NCI-H2081 (cell line): ENCODE results near the gene OST4.
A peak's percentile ranks its signal among the peaks of the same experiment; 100 is the strongest.

ENCODE experiments used
- DNase-seq, 2 experiments: peaks; one replicate each; lab custom pipeline; 2025; lab: John Stamatoyannopoulos, UW

Gene OST4

DNA sequence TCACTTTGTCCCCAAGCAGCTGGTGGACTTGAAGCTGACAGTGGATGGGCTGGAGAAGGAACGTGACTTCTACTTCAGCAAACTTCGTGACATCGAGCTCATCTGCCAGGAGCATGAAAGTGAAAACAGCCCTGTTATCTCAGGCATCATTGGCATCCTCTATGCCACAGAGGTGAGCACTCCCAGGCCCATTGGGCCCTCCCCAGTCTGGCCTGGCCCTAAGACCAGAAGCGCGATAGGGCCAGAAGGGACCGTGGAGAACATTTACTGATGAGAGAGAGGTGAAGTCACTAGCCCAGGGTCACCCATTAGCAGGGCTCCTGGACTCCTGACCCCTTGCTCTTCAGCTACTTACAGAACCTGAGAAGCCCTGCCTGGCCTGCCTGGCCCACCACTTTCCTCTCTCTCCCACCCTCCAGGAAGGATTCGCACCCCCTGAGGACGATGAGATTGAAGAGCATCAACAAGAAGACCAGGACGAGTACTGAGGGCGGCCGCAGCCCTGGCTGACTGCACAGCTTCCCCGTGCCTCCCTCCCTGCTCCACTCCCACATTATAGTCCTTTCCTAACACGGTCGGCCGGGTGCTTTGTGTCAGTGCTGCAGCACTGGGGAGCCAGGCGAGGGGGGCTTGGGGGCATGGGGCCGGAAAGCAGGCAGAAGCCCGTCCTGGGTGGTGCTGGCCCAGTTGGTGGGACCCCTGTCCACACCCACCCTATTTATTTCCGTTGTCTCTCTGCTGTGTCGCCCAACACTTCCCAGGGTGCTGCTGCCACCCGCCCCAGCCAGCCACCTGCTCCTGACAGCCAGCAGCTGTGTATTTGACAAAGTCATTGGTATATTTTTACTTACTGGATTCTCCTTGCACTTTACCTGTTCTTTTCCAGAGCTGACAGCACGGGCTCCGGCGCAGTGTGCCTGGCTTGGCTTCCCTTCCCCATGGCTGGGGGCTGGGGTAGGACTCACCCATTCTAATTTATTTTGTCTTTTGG lies 45.3 kb downstream of the OST4 start:
- DNase-seq: peak; percentile 43 to 77

DNA sequence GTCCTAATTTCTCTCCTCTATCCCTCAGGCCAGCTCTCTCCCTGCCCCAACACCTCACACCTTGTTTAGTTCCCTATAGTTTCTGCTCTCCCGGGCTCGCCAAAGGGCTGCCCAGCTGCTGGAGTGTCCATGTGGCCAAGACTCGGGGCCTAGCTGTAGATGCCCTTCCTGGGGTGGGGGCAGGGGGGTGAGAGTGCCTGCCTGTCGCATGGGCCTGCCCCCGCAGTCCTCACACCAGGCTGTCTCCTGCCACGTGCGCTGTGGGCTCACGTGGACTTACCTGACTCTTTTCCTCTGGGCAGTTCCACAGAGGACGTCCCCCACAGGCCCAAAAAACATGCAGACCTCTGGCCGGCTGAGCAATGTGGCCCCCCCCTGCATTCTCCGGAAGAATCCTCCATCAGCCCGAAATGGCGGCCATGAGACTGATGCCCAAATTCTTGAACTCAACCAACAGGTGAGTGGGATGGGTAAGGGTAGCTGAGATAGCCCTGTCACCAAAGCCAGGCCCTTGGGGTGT lies 46.1 kb downstream of the OST4 start:
- no peak for DNase-seq

DNA sequence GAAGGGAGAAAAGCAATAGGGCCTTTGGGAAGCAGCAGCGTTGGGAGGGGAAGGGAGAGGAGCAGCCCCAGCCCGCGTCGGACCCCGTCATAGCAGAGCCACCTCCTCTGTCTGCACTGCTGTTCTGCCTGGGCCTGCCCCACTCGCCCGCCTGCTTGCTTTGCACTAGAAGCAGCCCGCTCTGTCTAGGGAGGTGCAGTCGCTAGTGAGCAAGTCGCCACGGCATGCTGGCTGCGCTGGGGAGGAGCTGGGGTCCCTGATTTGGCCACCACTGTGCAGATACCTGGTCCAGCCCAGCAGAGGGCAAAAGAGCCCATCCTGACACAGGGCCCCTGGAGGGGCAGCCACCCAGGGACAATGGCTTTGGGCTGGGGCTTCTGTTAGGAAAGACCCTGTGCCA lies 46.6 kb downstream of the OST4 start:
- no peak for DNase-seq

DNA sequence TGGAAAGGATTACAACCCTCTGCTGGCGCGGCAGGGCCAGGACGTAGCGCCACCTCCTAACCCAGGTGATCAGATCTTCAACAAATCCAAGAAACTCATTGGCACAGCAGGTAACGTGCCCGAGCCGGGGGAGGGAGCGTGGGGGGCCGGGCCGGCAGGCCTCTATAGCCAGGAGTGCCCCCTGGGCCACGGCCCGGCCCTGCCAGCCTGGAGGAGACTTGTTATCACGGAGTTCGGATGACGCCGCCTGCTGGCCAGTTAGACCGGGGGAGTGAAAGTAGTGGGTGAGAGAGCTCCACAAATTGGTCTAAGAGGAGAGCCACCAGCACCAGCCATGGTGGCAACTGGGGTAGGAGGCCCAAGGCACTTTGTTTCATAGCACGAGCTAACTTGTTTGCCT lies 47.3 kb downstream of the OST4 start:
- no peak for DNase-seq

DNA sequence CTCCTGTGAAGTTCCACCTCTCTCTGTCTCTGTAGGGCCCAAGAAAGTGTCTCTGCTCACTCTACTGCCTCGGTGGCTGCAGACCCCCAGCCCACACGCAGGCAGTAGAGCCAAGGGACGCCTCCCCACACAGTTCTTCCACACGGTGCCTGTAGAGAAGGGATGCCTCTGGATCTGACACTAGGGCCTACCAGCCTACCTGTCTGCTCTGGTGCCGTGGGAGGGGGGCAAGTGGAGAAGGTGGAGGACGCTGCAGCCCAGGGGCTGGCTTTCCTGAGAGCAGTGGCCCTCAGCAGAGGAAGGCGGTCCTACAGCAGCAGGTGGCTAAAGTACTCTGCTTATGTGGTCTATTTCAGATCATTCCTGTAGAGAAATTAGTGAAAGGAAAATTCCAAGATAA lies 47.7 kb downstream of the OST4 start:
- no peak for DNase-seq

DNA sequence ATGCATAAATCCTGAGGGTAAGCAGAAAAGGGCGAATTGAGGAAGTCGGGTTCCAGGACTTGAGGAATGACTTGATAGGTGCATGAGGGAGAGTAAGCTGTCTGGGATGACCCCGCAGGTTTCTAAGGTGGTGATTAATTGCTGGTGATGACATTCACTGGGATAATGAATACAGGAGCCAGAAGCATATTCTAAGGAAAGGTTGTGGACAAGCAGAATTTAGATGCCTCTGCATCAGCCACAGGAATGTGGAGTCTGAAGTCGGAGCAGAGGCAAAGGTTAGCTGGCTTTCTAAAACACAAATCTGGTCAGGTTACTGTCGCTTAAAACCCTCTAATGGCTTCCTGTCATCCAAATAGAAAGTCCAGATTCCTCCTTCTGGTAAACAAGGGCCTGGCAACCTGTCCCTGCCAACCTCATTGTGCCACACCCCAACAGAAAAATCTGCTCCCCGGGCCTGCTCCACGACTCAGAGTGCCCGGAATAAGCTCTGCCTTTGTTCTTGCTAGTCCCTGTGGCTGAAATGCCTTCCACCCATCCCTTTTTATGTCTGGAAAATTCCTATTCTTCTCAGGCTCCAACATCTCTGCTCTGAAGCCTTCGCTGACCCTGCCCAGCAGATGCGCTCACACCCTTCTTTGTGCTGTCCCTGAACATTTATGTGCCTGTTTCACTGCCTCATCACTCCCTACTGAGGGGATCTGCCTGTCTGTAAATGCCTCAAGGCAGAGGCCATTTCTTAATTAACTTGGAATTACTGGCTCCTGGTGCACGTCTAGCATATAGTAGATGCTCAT lies 50.0 kb downstream of the OST4 start:
- no peak for DNase-seq
